Stomach (tissue), 4 donors: ENCODE data around the gene RAX2.

Experiments used
- CTCF ChIP-seq, 7 experiments: fragments of 450-650 bp in 4 of 7; fragments of 200-600 bp in 3 of 7; sonication (generic) in 3 of 7; IDR thresholded peaks; one replicate each; pipeline ENCODE4 v1.5.1; 2016 to 2019; ENCODE audit warnings: antibody characterized with exemption in 7 of 7, control low read depth in 2 of 7, mild to moderate bottlenecking in 1 of 7
- EP300 ChIP-seq: sonication (generic); formaldehyde crosslinking; IDR thresholded peaks from one replicate; pipeline ENCODE4 v1.6.1; 2017; ENCODE audit warnings: antibody characterized with exemption
- POLR2A ChIP-seq, 4 donors: fragments of 450-650 bp; IDR thresholded peaks; one replicate each; pipeline ENCODE4 v1.6.1; 2016; ENCODE audit warnings: antibody characterized with exemption in 4 of 4, control low read depth in 2 of 4, mild to moderate bottlenecking in 1 of 4, moderate library complexity in 1 of 4
- POLR2AphosphoS5 ChIP-seq, 3 donors: sonication (generic); formaldehyde crosslinking; IDR thresholded peaks; one replicate each; pipeline ENCODE4 v1.6.1; 2016; ENCODE audit warnings: antibody characterized with exemption in 3 of 3

- TF ChIP-seq CTCF (IDR thresholded peaks at IDR 0.05) (no peak), POLR2A (IDR thresholded peaks at IDR 0.05) (no peak), POLR2AphosphoS5 (IDR thresholded peaks at IDR 0.05) (no peak), EP300 (no peak)
These were observed 3.3 kb upstream of the RAX2 start for GRCh38 chr19:3775374-3775711.
